NOMO-1 (cell line): ENCODE data around the gene KCNQ1.

Experiments used
- DNase-seq, 2 experiments: peaks; one replicate each; lab custom pipeline; 2025; ENCODE audit not compliant: unreplicated experiment in 2 of 2; lab: John Stamatoyannopoulos, UW

The KCNQ1 gene

GRCh38 chr11:2549080-2549479, 104.3 kb downstream of the KCNQ1 start:
- DNase-seq: no peak

GRCh38 chr11:2549491-2549875, 104.7 kb downstream of the KCNQ1 start:
- no peak for DNase-seq

GRCh38 chr11:2549876-2550605, 105.2 kb downstream of the KCNQ1 start:
- no peak for DNase-seq

GRCh38 chr11:2550606-2550970, 105.8 kb downstream of the KCNQ1 start:
- no peak for DNase-seq

GRCh38 chr11:2551131-2551530, 106.3 kb downstream of the KCNQ1 start:
- DNase-seq: no peak

GRCh38 chr11:2552210-2552609, 107.4 kb downstream of the KCNQ1 start:
- no peak for DNase-seq

- DNase-seq: no peak
These were observed 108.4 kb downstream of the KCNQ1 start for GRCh38 chr11:2553198-2553597.

- DNase-seq: no peak
These were observed 109.1 kb downstream of the KCNQ1 start for GRCh38 chr11:2553886-2554285.

GRCh38 chr11:2554338-2555207, 109.8 kb downstream of the KCNQ1 start:
- no peak for DNase-seq

- no peak for DNase-seq
These were observed 110.5 kb downstream of the KCNQ1 start for GRCh38 chr11:2555336-2555735.

- DNase-seq: no peak
These were observed 111.1 kb downstream of the KCNQ1 start for GRCh38 chr11:2555891-2556290.

- no peak for DNase-seq
These were observed 112.6 kb downstream of the KCNQ1 start for GRCh38 chr11:2557381-2557780.

- no peak for DNase-seq
These were observed 113.6 kb downstream of the KCNQ1 start for GRCh38 chr11:2558397-2558796.

GRCh38 chr11:2558861-2559526, 114.2 kb downstream of the KCNQ1 start:
- no peak for DNase-seq

GRCh38 chr11:2559527-2560311, 114.9 kb downstream of the KCNQ1 start:
- no peak for DNase-seq

- no peak for DNase-seq
These were observed 117.1 kb downstream of the KCNQ1 start for GRCh38 chr11:2561696-2562581.

- no peak for DNase-seq
These were observed 118.0 kb downstream of the KCNQ1 start for GRCh38 chr11:2562890-2563212.

- DNase-seq: no peak
These were observed 118.6 kb downstream of the KCNQ1 start for GRCh38 chr11:2563213-2564007.

GRCh38 chr11:2564008-2564530, 119.3 kb downstream of the KCNQ1 start:
- no peak for DNase-seq
